Measurements from ENCODE around the gene CHD3.
A peak's percentile ranks its signal among the peaks of the same experiment; 100 is the strongest.

Gene CHD3

DNA sequence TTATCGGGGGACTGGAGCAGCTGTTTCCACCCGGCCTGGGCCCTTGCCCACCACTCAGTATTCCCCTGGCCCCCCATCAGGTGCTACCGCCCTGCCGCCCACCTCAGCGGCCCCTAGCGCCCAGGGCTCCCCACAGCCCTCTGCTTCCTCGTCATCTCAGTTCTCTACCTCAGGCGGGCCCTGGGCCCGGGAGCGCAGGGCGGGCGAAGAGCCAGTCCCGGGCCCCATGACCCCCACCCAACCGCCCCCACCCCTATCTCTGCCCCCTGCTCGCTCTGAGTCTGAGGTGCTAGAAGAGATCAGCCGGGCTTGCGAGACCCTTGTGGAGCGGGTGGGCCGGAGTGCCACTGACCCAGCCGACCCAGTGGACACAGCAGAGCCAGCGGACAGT, 39.9 kb upstream of the CHD3 start:
- DNase-seq: no peak
- TF ChIP-seq, protein P1, sequence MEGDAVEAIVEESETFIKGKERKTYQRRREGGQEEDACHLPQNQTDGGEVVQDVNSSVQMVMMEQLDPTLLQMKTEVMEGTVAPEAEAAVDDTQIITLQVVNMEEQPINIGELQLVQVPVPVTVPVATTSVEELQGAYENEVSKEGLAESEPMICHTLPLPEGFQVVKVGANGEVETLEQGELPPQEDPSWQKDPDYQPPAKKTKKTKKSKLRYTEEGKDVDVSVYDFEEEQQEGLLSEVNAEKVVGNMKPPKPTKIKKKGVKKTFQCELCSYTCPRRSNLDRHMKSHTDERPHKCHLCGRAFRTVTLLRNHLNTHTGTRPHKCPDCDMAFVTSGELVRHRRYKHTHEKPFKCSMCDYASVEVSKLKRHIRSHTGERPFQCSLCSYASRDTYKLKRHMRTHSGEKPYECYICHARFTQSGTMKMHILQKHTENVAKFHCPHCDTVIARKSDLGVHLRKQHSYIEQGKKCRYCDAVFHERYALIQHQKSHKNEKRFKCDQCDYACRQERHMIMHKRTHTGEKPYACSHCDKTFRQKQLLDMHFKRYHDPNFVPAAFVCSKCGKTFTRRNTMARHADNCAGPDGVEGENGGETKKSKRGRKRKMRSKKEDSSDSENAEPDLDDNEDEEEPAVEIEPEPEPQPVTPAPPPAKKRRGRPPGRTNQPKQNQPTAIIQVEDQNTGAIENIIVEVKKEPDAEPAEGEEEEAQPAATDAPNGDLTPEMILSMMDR (IDR thresholded peaks at IDR 0.05): no peak
- no peak overlapping the region for H3K27ac Mint-ChIP-seq
- peaks cover 41% of the 10 kb centered on the region for H3K36me3 Mint-ChIP-seq (ENCODE audit: low read depth)
- H3K9me3 Mint-ChIP-seq: no peaks in the 10 kb centered on the region
- H3K27me3 Mint-ChIP-seq (ENCODE audit: low read depth, poor library complexity): peaks cover 13% of the 10 kb centered on the region
- H3K4me1 Mint-ChIP-seq: peaks cover 36% of the 10 kb centered on the region
- no peak overlapping the region for H3K4me3 Mint-ChIP-seq

DNA sequence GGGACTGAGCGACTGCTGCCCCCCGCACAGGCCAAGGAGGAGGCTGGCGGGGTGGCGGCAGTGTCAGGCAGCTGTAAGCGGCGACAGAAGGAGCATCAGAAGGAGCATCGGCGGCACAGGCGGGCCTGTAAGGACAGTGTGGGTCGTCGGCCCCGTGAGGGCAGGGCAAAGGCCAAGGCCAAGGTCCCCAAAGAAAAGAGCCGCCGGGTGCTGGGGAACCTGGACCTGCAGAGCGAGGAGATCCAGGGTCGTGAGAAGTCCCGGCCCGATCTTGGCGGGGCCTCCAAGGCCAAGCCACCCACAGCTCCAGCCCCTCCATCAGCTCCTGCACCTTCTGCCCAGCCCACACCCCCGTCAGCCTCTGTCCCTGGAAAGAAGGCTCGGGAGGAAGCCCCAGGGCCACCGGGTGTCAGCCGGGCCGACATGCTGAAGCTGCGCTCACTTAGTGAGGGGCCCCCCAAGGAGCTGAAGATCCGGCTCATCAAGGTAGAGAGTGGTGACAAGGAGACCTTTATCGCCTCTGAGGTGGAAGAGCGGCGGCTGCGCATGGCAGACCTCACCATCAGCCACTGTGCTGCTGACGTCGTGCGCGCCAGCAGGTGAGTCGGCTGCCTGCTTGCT, 39.3 kb upstream of the CHD3 start:
- TF ChIP-seq, protein P1 (IDR thresholded peaks at IDR 0.05): no peak
- Mint-ChIP-seq H3K27me3 (ENCODE audit: low read depth, poor library complexity) (peaks cover 16% of the 10 kb centered on the region), H3K27ac (no peak overlapping the region), H3K4me3 (no peak overlapping the region), H3K9me3 (no peaks in the 10 kb centered on the region), H3K36me3 (ENCODE audit: low read depth) (peaks cover 45% of the 10 kb centered on the region), H3K4me1 (peaks cover 33% of the 10 kb centered on the region)
- DNase-seq: no peak

DNA sequence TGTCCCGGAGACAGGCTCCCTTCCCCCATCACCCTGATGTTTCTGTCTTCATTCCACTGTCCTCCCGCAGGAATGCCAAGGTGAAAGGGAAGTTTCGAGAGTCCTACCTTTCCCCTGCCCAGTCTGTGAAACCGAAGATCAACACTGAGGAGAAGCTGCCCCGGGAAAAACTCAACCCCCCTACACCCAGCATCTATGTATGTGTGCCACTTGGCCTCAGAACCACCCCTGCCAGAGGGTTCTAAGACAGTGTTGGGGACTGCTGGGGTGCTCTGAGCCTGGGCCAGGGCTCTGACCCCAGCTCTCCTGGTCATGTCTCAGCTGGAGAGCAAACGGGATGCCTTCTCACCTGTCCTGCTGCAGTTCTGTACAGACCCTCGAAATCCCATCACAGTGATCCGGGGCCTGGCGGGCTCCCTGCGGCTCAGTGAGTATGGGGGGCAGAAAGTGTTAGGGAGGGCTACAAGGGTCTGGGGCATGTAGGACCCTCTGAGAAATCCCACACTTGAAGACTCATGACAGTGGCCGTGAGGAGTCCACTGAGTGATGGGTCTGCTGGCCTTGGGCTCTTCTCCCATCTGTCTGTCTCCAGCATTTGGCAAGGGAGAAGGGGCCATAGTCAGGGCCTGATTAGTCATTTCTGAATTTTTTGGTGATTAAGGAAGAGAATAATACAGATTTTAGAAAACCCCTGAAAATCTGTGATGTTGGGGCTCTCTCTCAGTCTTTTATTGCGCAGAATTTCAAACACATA, 38.7 kb upstream of the CHD3 start:
- Mint-ChIP-seq H3K36me3 (ENCODE audit: low read depth) (peaks cover 45% of the 10 kb centered on the region), H3K4me1 (peaks cover 29% of the 10 kb centered on the region), H3K27me3 (ENCODE audit: low read depth, poor library complexity) (peaks cover 16% of the 10 kb centered on the region), H3K4me3 (no peak overlapping the region), H3K27ac (no peak overlapping the region), H3K9me3 (no peaks in the 10 kb centered on the region)
- DNase-seq: no peak
- TF ChIP-seq, protein P1 (IDR thresholded peaks at IDR 0.05): no peak

DNA sequence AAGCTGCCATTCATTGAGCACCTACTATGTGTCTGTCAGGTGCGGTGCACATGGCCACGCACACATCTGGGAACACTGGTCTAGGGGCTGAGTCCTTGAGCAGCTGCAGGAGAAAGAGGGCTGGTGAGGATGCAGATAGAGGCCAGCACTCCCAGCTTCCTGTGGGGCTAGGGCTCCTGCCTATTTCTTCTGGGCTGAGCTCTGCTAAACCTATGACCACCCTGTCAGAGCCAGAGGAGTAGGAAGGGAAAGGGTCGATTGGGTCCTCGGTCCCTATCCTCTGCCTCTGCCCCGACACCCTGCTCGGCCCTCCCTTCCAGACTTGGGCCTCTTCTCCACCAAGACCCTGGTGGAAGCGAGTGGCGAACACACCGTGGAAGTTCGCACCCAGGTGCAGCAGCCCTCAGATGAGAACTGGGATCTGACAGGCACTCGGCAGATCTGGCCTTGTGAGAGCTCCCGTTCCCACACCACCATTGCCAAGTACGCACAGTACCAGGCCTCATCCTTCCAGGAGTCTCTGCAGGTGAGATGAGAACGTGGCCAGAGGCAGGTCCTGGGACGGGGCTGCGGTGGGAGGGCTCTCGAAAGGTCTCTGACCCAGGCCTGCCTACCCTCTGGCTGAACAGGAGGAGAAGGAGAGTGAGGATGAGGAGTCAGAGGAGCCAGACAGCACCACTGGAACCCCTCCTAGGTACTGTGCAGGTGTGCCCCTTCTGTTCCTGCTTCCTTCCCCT, 37.7 kb upstream of the CHD3 start:
- H3K27ac Mint-ChIP-seq: no peak overlapping the region
- H3K36me3 Mint-ChIP-seq (ENCODE audit: low read depth): peaks cover 45% of the 10 kb centered on the region

DNA sequence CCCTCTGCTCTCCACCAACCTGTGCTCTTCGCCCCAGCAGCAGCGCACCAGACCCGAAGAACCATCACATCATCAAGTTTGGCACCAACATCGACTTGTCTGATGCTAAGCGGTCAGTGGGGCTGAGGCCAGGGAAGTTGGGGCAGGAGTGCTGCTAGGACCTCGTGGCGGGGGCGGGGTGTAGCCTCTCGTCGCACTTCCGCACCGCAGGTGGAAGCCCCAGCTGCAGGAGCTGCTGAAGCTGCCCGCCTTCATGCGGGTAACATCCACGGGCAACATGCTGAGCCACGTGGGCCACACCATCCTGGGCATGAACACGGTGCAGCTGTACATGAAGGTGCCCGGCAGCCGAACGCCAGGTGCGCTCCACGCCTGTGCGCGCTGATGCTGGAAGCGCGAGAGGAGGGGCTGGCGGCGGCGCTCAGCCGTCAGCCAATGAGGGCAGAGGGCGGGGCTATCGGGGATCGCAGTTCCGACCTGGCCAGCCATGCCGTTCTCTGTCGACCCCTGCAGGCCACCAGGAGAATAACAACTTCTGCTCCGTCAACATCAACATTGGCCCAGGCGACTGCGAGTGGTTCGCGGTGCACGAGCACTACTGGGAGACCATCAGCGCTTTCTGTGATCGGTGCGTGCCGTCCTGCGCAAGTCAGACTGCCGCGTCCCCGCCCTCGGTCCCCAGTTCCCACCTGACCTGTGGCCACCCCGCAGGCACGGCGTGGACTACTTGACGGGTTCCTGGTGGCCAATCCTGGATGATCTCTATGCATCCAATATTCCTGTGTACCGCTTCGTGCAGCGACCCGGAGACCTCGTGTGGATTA, 36.9 kb upstream of the CHD3 start:
- TF ChIP-seq, protein P1 (IDR thresholded peaks at IDR 0.05): peak; percentile 96
- H3K27ac Mint-ChIP-seq: no peak overlapping the region
- H3K27me3 Mint-ChIP-seq (ENCODE audit: low read depth, poor library complexity): peaks cover 16% of the 10 kb centered on the region
- peak; percentile 97 for DNase-seq
- H3K36me3 Mint-ChIP-seq (ENCODE audit: low read depth): peaks cover 42% of the 10 kb centered on the region
- H3K9me3 Mint-ChIP-seq: no peaks in the 10 kb centered on the region
- peaks cover 21% of the 10 kb centered on the region for H3K4me1 Mint-ChIP-seq
- peak overlapping the region; percentile 36 for H3K4me3 Mint-ChIP-seq

More for the DNA sequence above, 37.7 kb upstream of the CHD3 start:
- H3K27me3 Mint-ChIP-seq (ENCODE audit: low read depth, poor library complexity): peaks cover 16% of the 10 kb centered on the region
- DNase-seq: no peak
- H3K4me1 Mint-ChIP-seq: peaks cover 21% of the 10 kb centered on the region
- H3K9me3 Mint-ChIP-seq: no peaks in the 10 kb centered on the region
- H3K4me3 Mint-ChIP-seq: no peak overlapping the region
- TF ChIP-seq, protein P1 (IDR thresholded peaks at IDR 0.05): no peak

Measured in nephron progenitor cell (in vitro differentiated cells).